Epidermal melanocyte (primary cell): ENCODE results near the gene GOLGA3.
"Not testable (repeated sequence)": the region's sequence is repeated elsewhere in the genome, so short reads cannot be mapped to it uniquely, and the experiment has no call there.

Experiments
- DNase-seq: peaks from one replicate; pipeline ENCODE4 v3.0.0; 2011; ENCODE audit warnings: low spot score; ENCODE audit not compliant: insufficient read length

Gene GOLGA3

DNA sequence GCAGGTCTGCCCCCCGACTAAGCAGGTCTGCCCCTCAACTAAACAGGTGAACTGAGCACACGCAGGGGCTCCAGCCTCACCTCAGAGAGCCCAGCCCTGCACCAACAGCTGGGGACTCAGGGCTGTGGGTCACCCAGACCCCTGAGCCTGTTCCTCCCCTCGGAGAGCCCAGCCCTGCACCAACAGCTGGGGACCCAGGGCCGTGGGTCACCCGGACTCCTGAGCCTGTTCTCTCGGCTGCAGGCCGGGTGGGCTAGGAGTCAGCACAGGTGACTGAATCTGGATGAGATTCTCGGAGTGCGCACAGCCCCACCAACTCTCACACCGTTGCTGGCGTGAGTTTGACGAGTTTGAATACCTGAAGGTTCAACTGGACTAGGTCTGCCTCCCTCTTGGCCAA, 46.7 kb downstream of the GOLGA3 start:
- DNase-seq: no peak

DNA sequence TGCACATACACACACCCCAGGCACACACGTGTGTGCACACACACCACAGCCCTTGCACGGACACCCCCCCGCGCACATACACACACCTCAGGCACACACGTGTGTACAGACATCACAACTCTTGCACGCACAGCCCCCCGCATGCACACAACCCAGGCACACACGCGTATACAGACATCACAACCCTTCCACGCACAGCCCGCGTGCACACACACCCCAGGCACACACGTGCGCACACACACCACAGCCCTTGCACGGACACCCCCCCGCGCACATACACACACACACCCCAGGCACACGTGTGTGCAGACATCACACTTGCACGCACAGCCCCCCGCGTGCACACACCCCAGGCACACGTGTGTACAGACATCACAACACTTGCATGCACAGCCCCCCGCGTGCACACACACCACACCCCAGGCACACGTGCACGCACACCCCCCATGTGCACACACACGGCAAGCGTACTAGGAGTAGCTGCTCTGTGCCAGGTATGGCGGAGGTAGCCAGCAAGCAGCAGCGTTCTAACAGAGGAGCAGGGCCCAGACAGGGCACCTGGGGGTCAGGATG, 48.8 kb downstream of the GOLGA3 start:
- DNase-seq: no peak

DNA sequence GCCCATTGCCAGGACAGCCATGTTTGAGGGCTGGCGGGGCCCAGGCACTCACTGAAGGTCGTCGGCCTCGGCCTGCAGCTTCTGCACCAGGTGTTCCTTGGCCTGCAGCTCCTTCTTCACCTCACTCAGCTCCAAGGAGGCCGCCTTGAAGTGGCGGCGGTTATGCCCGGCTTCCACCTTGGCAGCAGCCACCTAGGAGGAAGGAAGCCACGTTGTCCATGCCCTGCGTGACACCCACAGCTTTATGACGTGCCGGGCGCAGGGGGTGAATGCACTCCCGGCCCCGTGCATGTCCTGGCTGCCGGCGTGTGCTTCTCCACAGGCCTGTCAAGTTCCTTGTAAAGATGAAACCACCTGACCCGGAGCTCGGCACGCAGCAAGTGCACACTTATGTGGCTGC, 51.1 kb downstream of the GOLGA3 start:
- no peak for DNase-seq

DNA sequence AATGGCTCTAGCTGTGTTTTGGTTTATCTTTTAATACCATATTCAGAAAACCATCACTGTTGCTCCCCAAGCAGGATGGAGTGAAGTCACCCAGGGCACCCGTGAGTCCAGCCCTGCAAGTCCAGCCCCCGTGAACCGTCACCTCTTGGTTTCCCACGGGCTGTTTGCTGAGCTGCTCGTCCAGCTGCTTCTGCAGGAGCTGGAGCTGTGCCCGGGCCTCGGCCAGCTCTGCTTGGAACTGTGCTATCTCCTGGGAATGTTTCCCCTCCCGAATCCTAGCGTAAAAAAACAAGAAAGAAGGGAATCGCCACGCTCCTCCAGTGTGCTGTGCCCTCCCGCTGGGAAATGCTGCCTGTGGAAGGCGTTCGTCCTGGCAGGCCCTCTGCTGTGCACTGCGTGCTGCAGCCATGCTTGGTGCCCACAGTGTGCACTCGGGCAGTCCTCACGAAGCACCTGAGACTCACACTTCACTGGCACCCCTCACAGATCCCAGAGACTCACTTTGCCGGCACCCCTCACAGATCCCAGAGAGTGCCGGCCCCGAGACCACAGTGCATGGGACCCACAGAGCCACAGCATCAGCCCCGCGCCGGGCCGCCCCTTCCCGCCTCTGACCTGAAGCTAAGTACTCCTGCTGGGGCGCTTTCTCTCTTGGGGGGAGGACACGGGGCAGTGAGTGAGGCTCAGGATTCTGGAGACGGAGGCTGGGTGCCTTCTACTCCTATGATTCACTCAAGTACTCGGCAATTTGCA, 51.7 kb downstream of the GOLGA3 start:
- no peak for DNase-seq

DNA sequence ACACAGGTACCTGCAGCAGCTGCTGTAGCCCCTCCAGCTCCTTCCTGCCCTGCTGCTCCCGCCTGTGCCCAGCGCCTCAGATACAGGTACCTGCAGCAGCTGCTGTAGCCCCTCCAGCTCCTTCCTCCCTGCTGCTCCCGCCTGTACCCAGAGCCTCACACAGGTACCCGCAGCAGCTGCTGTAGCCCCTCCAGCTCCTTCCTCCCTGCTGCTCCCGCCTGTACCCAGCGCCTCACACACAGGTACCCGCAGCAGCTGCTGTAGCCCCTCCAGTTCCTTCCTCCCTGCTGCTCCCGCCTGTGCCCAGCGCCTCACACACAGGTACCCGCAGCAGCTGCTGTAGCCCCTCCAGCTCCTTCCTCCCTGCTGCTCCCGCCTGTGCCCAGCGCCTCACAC, 52.4 kb downstream of the GOLGA3 start:
- DNase-seq: not testable (repeated sequence)

DNA sequence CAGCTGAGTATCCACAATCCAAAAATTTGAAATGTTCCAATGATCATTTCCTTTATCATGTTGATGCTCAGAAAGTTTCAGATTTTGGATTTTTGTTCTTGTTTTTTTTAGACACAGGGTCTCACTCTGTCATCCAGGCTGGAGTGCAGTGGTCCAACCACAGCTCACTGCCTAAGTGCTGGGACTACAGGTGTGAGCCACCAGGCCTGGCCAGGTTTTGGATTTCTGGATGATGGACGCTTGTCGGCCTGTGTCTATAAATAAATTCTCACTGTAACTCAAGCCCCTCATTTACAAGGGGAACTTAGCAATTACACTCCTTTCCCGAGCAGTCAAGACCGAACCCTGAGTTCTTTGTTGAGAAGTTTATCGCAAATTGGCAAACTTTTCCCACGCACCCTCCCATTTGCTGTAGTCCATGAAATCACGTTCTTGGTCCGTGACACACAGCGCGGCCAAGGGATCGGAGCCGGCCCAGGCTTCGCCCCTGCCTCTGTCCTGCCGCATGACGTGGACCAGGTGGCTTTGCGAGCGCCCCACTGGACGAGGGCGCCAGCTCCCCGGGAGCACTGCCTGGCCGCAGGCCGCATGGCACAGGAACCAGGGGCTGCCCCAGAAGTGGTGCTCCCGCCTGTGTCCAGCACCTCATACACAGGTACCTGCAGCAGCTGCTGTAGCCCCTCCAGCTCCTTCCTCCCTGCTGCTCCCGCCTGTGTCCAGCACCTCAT, 53.0 kb downstream of the GOLGA3 start:
- DNase-seq: no peak

DNA sequence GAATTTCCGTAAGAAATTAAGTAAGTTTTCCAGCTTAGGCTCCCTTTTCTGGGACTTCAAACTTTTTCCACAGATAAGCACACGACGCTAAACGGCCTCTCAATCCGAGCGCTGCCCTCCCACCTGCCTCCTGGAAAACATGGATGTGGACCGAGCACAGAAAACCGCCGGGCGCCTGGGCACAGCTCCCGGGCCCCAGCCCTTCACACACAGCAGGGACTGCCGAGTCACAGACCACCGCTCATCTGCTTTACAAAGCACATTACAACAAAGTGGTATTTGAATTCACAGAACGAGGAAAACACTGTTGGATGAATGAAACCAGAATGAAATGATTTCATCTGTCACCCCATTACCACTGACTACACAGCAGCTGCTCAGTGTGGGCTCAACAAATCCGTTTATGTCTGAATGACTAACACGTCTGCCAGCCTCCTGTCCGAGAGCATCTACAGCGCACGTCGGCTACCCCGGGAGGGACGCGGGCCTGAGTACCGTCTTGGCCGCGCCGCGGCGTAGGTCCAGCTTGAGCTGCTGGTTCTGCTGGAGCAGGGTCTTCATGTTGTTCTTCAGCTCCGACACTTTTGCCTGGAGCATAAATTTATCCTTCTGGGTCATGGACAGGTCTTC, 53.9 kb downstream of the GOLGA3 start:
- no peak for DNase-seq

DNA sequence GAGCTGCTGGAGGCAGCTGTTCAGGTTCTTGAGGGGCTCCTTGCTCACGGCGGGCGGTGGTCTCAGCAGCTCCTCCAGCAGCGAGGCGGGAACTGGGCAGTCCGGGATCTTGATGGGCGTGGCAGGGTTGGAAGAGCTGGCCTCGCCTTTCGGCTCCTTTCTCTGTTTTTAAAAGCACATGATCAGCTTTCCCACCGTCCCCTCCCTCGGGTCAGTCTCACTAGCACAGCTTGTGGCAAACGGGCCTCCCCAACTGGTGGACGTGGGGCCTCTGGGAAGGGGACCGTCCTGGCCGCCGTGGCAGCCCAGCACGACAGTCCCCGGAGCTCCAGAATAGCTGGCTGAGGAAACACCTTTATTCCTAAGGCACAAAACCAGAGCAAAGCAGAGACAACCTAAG, 54.5 kb downstream of the GOLGA3 start:
- no peak for DNase-seq

DNA sequence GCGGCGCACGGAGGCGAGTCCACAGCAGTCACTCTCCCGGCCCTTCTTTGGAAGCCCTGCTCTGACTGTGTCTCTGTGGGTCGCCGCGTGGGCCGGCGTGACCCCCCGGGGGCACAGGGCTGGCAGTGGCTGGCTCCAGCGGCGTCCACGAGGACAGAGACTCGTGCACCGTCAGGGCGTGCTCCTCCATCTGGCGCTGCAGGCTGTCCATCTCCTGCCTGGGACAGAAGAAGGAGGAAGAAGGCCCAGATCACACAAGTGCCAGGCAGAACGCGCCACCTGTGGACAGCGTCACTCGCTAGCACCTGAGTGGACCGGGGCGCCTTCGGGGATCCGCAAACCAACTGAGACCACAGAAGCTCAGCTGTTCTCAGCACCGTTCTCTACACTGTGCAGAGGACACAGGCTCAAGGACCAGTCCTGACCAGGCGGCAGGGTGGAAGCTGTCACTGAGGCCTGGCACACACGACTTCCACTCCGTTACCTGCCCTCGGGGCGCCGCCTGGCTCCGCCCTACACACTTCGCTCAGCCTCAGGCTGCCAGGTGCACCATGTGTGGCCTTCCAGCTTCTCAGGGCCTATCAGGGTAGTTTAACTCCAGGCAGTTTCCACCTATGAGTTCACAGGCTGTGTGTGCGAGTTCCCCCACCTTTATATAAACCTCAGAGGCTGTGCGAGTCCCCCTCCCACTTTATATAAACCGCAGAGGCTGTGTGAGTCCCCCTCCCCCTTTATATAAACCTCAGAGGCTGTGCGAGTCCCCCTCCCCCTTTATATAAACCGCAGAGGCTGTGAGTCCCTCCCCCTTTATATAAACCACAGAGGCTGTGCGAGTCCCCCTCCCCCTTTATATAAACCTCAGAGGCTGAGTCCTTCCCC, 55.4 kb downstream of the GOLGA3 start:
- DNase-seq: no peak

DNA sequence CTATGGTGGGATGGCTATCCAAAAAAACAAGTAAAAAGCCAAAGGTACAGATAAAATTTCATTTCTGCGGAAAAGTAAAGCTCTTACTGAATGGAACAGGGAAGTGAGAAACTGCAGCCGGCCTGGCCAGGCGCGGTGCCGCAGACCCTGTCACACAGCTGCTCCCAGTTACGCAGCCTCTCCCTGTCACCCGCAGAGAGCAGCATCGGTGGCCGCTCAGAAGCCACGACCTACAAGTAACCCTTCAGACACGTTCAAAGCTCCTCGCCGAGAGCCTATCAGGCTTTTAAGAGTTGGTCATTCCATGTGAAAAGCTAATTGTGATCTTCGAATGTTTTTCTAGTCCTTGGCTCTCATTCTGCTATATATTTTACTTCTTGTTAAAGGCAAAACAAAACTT, 56.1 kb downstream of the GOLGA3 start:
- no peak for DNase-seq

DNA sequence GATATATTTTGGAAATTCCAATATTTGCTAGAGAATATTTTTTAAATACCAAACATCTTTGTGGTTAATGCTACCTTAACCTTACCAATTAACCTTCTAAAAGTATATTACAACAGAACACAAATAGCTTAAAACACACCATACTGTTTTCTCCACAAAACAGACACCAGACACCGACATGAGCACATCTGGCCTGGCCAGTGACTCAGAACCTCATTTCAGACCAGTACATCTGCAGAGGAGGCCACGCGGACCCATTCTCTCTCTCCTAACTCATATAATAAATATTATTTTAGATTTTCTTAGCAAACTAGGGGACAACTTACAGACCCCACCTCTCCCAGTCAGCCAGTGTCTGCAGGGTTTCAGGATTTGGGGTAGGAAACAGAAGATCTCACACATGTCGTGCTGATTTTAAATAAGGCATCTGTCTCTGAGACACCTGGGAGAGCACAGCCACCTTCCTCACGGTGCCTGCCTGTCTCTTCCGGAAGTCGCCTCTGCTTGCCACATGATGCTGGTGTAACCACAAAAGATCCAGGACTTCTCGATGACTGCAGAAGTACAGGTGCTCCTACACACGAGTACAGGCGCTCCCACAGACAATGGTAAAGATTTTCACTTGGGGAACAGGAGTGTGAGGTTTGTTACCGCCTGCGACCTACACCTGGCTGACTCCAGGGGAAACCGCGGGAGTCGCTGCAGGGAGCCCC, 57.4 kb downstream of the GOLGA3 start:
- no peak for DNase-seq

DNA sequence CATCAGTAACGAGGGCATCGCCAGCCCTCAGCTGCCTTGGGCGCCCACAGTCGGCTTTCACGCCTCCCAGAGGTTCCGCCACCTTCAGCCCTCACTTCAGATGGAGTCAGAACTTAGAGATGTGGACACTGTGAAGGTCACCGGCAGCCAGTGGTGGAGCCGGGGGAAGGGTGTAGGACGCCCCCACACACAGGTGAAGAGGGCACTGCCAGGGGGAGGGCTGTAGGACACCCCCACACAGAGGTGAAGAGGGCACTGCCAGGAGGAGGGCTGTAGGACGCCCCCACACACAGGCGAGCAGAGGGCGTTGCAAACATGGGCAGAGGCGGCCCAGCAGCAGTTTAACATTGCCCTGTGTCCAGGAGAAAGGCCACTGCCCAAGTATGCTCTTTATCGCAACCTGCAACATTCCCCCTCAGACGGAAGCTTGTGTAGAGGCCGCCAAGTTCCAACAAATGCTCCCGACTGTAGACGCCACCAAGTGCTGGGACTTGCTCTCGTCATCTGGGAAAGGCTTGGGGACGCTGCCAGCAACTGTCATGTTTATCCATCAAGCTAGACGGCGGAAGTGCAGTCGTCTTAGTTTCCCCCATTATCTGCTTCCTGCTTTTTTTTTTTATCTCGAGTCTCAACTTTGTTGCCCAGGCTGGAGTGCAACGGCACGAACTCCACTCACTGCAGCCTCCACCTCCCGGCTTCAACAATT, 62.1 kb downstream of the GOLGA3 start:
- no peak for DNase-seq

DNA sequence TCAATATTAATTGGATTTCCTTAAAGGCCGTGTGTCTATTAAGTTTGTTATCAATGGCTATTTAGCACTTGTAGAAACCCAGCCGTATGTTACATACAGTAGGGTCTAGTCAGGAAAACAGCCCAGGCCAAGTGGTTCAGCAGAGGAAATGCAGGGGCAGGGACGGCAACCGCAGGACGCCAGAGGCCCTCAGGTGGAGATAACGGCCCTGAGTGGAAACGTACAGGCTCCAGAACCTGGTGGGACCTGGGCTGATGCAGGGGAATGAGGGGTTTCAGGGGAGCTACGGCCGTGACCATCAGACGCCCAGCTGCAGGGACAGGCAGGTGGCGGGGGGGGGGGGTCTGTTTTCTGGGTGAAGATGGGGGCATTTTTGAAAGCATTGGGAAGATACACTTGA, 63.3 kb downstream of the GOLGA3 start:
- no peak for DNase-seq

DNA sequence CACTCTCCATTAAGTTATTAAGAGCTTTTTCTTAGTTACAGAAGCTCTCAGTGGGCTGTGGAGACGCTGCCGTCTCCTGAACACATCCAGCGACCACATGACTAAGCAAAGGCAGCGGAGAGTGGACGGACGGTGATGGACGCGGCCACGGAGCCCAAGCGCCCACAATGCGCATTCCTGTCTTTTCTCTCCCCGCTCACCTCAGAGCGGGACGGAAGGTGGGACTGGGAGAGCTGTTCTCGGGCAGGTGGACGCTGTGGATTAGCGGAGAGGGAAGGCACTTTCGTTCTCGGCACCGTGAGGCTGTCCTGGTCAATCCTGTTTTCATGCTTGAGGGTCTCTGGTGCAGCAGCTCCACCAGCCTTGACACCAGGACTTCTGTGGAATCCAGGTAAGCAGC, 64.4 kb downstream of the GOLGA3 start:
- DNase-seq: no peak

DNA sequence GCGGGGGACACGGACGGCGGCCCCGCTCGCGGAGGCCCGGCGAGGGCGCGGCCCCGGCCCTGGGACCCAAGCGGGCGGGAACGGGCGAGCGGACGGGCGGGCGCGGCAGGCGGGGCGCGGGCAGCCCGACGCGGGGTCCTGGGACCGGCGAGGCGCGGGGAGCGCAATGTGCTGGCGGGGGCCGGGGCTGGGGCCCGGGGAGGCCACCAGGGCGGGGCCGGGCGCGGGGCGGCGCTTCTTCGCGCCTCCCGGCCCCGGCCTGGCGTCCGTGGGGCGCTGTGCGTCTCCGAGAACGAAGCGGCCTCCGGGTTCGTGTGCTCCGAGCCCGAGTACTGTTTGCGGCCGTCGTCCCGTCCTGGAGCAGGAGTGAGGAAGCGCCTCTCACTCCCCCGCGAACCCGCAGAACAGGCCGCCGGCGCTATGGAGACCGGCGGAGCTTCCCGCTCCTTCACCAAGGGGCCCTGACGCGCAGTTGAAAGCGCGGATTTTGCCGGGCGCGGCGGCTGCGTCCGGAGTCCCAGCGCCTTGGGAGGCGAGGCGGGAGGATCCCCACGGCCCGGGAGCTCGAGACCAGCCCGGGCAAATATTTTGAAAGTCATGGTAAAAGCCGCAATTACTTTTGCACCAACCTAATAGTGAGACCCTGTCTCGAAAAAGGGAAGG, 66.6 kb downstream of the GOLGA3 start:
- peak; percentile 95 for DNase-seq

DNA sequence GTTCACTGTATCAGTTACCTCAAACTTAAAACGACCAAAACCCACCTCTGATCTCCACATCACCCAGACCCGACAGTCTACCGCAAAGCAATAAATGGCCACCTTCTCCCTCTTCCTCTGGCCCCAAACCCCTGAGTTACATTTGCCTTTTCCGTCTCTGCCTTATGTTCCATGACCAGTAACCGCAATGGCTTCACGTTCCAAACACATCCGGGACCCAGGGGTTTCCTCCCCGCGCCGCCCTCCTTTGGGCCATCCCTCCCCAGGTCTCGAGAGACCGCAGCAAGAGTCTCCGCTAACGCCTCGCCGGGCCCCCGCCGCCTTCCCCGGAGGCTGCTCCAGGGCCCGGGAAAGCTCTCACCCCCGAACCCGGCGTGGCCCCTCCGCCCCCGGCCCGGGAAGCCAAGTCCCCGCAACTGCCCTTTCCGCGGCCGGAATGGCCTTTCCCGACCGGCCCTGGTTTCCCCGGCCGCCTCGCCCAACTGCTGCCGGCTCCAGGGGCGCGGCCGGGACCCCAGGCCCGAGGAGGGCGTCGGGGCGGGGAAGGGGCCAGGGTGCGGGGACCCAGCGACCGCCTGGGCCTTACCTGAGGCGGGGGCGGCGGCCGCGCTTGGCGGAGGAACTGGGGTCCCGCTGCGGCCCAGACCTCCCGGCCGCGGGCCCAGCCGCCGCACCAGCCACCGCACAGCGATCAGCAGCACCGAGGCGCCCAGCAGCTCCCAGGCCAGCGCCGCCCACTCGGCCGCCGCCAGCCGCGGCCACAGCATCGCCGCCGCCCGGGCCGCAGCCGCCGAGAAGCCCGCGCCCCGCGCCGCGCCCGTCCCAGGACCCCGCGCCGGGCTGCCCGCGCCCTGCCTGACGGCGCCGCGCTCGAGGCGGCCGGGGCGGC, 67.4 kb downstream of the GOLGA3 start, which contains the start of gene ANKLE2:
Gene ANKLE2, minus strand, starts transcription at position 801 of the 889 bp plus-strand sequence. Its CDS starts 34 bp downstream, at position 767.
- DNase-seq: peak; percentile 46

DNA sequence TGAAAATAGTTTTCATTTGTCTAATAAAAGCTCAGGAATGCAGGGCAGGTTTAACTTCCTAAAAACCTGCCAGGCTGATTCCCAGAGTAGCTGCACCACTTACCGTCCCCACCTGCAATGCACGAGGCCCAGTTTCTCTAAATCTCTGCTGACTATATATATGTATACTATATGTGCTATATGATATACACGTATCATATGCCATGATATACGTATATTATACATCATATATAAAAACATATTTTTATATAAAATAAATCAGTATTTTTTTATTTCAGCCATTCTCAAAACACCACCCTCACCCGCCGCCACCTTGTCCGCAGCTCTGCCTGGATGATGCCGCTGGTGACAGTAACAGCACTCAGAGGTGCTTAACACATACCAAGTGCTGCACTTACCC, 69.3 kb downstream of the GOLGA3 start:
- DNase-seq: no peak

DNA sequence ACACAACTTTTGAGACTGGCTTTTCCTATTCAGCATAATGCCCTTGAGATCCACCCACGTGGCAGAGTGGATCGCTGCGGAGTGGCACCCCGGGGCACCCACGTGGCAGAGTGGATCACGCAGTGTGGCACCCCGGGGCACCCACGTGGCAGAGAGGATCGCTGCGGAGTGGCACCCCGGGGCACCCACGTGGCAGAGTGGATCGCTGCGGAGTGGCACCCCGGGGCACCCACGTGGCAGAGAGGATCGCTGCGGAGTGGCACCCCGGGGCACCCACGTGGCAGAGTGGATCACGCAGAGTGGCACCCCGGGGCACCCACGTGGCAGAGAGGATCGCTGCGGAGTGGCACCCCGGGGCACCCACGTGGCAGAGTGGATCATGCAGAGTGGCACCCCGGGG, 69.8 kb downstream of the GOLGA3 start:
- not testable (repeated sequence) for DNase-seq
